ENCODE measurements around the gene HIGD2A.

- TF ChIP-seq, protein P1, sequence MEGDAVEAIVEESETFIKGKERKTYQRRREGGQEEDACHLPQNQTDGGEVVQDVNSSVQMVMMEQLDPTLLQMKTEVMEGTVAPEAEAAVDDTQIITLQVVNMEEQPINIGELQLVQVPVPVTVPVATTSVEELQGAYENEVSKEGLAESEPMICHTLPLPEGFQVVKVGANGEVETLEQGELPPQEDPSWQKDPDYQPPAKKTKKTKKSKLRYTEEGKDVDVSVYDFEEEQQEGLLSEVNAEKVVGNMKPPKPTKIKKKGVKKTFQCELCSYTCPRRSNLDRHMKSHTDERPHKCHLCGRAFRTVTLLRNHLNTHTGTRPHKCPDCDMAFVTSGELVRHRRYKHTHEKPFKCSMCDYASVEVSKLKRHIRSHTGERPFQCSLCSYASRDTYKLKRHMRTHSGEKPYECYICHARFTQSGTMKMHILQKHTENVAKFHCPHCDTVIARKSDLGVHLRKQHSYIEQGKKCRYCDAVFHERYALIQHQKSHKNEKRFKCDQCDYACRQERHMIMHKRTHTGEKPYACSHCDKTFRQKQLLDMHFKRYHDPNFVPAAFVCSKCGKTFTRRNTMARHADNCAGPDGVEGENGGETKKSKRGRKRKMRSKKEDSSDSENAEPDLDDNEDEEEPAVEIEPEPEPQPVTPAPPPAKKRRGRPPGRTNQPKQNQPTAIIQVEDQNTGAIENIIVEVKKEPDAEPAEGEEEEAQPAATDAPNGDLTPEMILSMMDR (IDR thresholded peaks at IDR 0.05; ENCODE audit: insufficient read depth, low read depth, low read length) = no peak
- no peak for TF ChIP-seq EZH2 (IDR thresholded peaks at IDR 0.05; ENCODE audit: insufficient read depth, low read length)
Observed at GRCh38 chr5:176364765-176365350, 23.7 kb upstream of the HIGD2A start.

Measured in astrocyte (in vitro differentiated cells and primary cell).